GM13977 (cell line): ENCODE measurements around the gene NCF2.

Experiments used
- DNase-seq: peaks from one replicate; pipeline ENCODE4 v3.0.0; 2012; ENCODE audit warnings: low spot score
- in situ Hi-C: fragments of 300-500 bp; cut with MboI; formaldehyde crosslinking; loops from one replicate; pipeline ENCODE4 v1.12.0; 2022; ENCODE audit warnings: low sequenced_read_pairs, low pct_unique_long_range_greater_than_20kb, mixed read lengths, inconsistent platforms; ENCODE audit not compliant: unreplicated experiment
- TF ChIP-seq, protein P1 (sequence below): IDR thresholded peaks from 2 replicates; pipeline ENCODE4 v1.5.1; 2012; ENCODE audit warnings: mild to moderate bottlenecking, control low read depth; ENCODE audit not compliant: insufficient read depth; ENCODE audit errors: extremely low read depth, missing control alignments

Gene NCF2

DNA sequence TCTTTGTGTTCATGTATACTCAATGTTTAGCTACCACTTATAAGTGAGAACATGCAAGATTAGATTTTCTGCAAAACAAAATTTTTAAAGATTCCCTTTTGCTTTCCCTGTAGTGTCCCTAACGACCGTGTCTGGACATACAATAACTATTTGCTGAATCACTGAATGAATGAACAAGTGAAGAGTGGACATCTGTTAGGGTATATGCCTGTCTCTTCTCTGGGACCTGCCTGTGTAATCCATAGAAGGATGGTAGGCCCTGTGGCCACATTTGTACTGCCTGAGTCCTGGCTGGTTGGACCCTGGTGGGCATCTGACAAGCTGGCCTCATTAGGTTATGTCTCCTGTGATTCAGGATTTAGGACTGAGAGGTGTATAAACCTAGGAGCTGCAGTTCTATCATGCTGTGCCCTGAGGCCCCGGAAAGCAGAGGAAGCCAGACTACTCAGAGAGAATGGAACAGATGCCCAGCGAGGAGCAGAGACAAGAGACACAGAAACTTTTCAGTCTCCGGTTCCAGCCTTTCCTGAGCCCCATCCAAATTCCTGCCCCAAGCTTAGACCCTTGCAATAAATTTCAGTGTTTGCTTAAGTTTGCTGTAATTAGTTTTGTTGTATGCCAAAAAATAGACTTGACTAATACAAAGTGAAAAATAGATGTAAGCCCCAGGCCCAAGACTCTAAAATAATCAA, 7.5 kb upstream of the NCF2 start:
- TF ChIP-seq, protein P1, sequence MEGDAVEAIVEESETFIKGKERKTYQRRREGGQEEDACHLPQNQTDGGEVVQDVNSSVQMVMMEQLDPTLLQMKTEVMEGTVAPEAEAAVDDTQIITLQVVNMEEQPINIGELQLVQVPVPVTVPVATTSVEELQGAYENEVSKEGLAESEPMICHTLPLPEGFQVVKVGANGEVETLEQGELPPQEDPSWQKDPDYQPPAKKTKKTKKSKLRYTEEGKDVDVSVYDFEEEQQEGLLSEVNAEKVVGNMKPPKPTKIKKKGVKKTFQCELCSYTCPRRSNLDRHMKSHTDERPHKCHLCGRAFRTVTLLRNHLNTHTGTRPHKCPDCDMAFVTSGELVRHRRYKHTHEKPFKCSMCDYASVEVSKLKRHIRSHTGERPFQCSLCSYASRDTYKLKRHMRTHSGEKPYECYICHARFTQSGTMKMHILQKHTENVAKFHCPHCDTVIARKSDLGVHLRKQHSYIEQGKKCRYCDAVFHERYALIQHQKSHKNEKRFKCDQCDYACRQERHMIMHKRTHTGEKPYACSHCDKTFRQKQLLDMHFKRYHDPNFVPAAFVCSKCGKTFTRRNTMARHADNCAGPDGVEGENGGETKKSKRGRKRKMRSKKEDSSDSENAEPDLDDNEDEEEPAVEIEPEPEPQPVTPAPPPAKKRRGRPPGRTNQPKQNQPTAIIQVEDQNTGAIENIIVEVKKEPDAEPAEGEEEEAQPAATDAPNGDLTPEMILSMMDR = no peak
- in situ Hi-C loops = no loop called here
- no peak for DNase-seq

- in situ Hi-C loops = no loop called here
- no peak for DNase-seq
- TF ChIP-seq, protein P1 = no peak
Observed at GRCh38 chr1:183596500-183596899, 6.2 kb upstream of the NCF2 start.

DNA sequence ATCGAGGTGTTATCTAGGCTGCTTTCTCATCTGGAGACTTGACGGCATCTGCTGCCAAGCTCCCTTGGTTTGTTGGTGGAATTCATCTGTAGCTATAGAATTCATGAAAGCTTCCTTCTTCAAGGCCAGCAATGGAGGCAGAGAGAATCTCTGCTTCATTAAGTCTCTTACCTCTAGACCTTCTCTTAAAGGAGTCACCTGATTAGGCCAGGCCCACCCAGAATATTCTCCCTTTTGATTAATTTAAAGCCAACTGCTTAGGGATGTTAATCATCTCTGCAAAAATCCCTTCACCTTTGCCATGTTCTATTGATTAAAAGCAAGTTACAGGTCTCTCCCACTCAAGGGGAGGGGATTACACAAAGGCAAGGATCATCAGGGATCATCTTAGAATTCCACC, 5.3 kb upstream of the NCF2 start:
- TF ChIP-seq, protein P1 = no peak
- no peak for DNase-seq
- in situ Hi-C loops = no loop called here

- in situ Hi-C loops = no loop called here
- TF ChIP-seq, protein P1 = no peak
- DNase-seq = no peak
Observed at GRCh38 chr1:183593356-183593755, 3.1 kb upstream of the NCF2 start.

DNA sequence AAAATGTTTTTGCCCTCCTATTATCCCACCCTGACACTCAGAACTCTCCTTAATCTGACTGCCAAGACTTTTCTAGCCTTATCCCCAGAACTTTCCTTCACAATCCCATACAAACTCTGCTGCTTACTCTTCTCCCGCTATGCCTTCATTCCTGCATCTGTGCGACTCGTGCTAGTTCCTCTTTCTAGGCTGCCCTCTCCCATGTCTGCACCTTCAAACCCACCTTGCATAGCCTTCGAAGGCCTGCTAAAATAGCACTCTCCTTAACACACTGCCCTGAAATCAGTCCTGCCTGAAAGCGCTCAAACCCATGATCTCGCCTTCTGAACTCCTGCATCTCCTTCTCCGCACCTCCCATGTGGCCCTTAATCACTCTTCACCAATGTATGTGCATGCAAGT, 2.5 kb upstream of the NCF2 start:
- TF ChIP-seq, protein P1 = no peak
- DNase-seq = no peak
- in situ Hi-C loops = no loop called here

GRCh38 chr1:183589874-183590243, 400 bp downstream of the NCF2 start:
- TF ChIP-seq, protein P1 = no peak
- in situ Hi-C loops = no loop called here
- DNase-seq = peak; percentile 51

- TF ChIP-seq, protein P1 = no peak
- in situ Hi-C loops = no loop called here
- DNase-seq = no peak
Observed at GRCh38 chr1:183589384-183589783, 875 bp downstream of the NCF2 start.
